IMR-90 (cell line): ENCODE data around the gene ARSB. TPM values are rescaled to one million over a fixed set of nuclear protein-coding genes. Genes with fewer than 3 reads are reported as not detected.

Experiments used
- ATAC-seq: fragments of 200-7000 bp; cut with Tn5 transposase; 2 replicates; pipeline ENCODE4 v1.9.1; 2020; ENCODE audit warnings: low read depth, mild to moderate bottlenecking, moderate library complexity
- BruUV-seq: library from RNA; stranded (reverse); fragments of 400-500 nt; replicated peaks from 2 replicates; lab custom pipeline; 2021; lab: Mats Ljungman, UMichigan
- CTCF ChIA-PET: fragments of 300-600 bp; formaldehyde crosslinking; extraction: SDS; loops from one replicate; lab custom pipeline; 2021; ENCODE audit warnings: antibody characterized with exemption; lab: Yijun Ruan, JAX
- POLR2A ChIA-PET: fragments of 300-600 bp; sonication (Branson Sonifier 250); formaldehyde crosslinking; loops from one replicate; lab custom pipeline; 2022; ENCODE audit warnings: antibody characterized with exemption; ENCODE audit not compliant: unreplicated experiment; lab: Charles Lee
- DNase-seq: peaks from one replicate; pipeline ENCODE4 v3.0.0; 2013
- H2AFZ ChIP-seq: replicated peaks from 2 replicates; pipeline ENCODE3; 2013; ENCODE audit warnings: low read length, mild to moderate bottlenecking; ENCODE audit not compliant: poor library complexity
- H2AK5ac ChIP-seq: 2 replicates; pipeline ENCODE4 v1.6.1; 2013; ENCODE audit warnings: low read depth, low read length, inconsistent platforms
- H2AK9ac ChIP-seq: replicated peaks from 2 replicates; pipeline ENCODE3; 2013; ENCODE audit warnings: mild to moderate bottlenecking, low read depth, low read length, moderate library complexity; ENCODE audit not compliant: poor library complexity
- H2BK120ac ChIP-seq: 2 replicates; pipeline ENCODE4 v1.6.1; 2013; ENCODE audit warnings: low read depth, low read length, inconsistent platforms
- H2BK15ac ChIP-seq: 3 replicates; pipeline ENCODE4 v1.6.1; 2013; ENCODE audit warnings: low read depth, low read length, inconsistent platforms
- H2BK20ac ChIP-seq: 2 replicates; pipeline ENCODE4 v1.6.1; 2013; ENCODE audit warnings: low read depth, mild to moderate bottlenecking, inconsistent platforms, low read length, moderate library complexity
- H2BK5ac ChIP-seq: 2 replicates; pipeline ENCODE4 v1.6.1; 2013; ENCODE audit warnings: mild to moderate bottlenecking, low read depth, low read length, inconsistent platforms; ENCODE audit not compliant: poor library complexity, severe bottlenecking
- H3K14ac ChIP-seq: replicated peaks from 2 replicates; pipeline ENCODE4 v1.6.1; 2013; ENCODE audit warnings: low read depth, low read length, inconsistent platforms
- H3K18ac ChIP-seq: 2 replicates; pipeline ENCODE4 v1.6.1; 2013; ENCODE audit warnings: low read depth, low read length, control low read depth
- H3K23ac ChIP-seq: 2 replicates; pipeline ENCODE4 v1.6.1; 2013; ENCODE audit warnings: low read depth, low read length, inconsistent platforms
- H3K27ac ChIP-seq: 2 replicates; pipeline ENCODE4 v1.5.1; 2013; ENCODE audit warnings: mild to moderate bottlenecking, control low read depth, low read length; ENCODE audit not compliant: insufficient read depth
- H3K27me3 ChIP-seq: 2 replicates; pipeline ENCODE4 v1.6.1; 2013; ENCODE audit warnings: low read length; ENCODE audit not compliant: control insufficient read depth, insufficient read depth
- H3K36me3 ChIP-seq: 2 replicates; pipeline ENCODE4 v1.6.1; 2013; ENCODE audit warnings: low read length, mixed read lengths; ENCODE audit not compliant: control insufficient read depth, insufficient read depth
- H3K4ac ChIP-seq: 2 replicates; pipeline ENCODE4 v1.6.1; 2013; ENCODE audit warnings: low read depth, low read length, inconsistent platforms
- H3K4me1 ChIP-seq: 2 replicates; pipeline ENCODE4 v1.6.1; 2013; ENCODE audit warnings: low read length, mixed read lengths; ENCODE audit not compliant: control insufficient read depth, insufficient read depth
- H3K4me2 ChIP-seq: 2 replicates; pipeline ENCODE4 v1.6.1; 2013; ENCODE audit warnings: low read depth, mild to moderate bottlenecking, control low read depth, low read length, moderate library complexity
- H3K4me3 ChIP-seq: 2 replicates; pipeline ENCODE4 v1.5.1; 2013; ENCODE audit warnings: low read depth, mild to moderate bottlenecking, control low read depth, low read length, moderate library complexity; ENCODE audit not compliant: insufficient read depth
- H3K56ac ChIP-seq: 2 replicates; pipeline ENCODE4 v1.6.1; 2013; ENCODE audit warnings: low read length, inconsistent platforms; ENCODE audit not compliant: insufficient read depth; ENCODE audit errors: extremely low read depth
- H3K79me1 ChIP-seq, 2 experiments: 2 replicates each; pipeline ENCODE4 v1.6.1; 2013; ENCODE audit warnings: low read length in 2 of 2, inconsistent platforms in 1 of 2, low read depth in 1 of 2
- H3K9ac ChIP-seq: 2 replicates; pipeline ENCODE4 v1.6.1; 2013; ENCODE audit warnings: low read depth, low read length, control low read depth
- H3K9me1 ChIP-seq: 2 replicates; pipeline ENCODE4 v1.6.1; 2013; ENCODE audit warnings: low read length, inconsistent platforms; ENCODE audit not compliant: insufficient read depth
- H3K9me3 ChIP-seq: 2 replicates; pipeline ENCODE4 v1.6.1; 2013; ENCODE audit warnings: low read length; ENCODE audit not compliant: control insufficient read depth, insufficient read depth
- H4K20me1 ChIP-seq: 2 replicates; pipeline ENCODE4 v1.6.1; 2013; ENCODE audit warnings: low read length, inconsistent platforms; ENCODE audit not compliant: insufficient read depth
- H4K5ac ChIP-seq: 2 replicates; pipeline ENCODE4 v1.6.1; 2013; ENCODE audit warnings: mild to moderate bottlenecking, low read depth, low read length, control low read depth
- H4K8ac ChIP-seq, 2 experiments: 2 replicates each; pipeline ENCODE4 v1.6.1; 2013; ENCODE audit warnings: low read depth in 2 of 2, low read length in 2 of 2, control low read depth in 1 of 2, inconsistent platforms in 1 of 2
- H4K91ac ChIP-seq: 2 replicates; pipeline ENCODE4 v1.6.1; 2013; ENCODE audit warnings: low read depth, low read length, inconsistent platforms; ENCODE audit not compliant: insufficient read depth
- CEBPB ChIP-seq: IDR thresholded peaks from 2 replicates; pipeline ENCODE4 v1.6.1; 2012; ENCODE audit warnings: low read depth, low read length, improper control_type of control experiment
- CHD1 ChIP-seq: IDR thresholded peaks from 2 replicates; pipeline ENCODE4 v1.6.1; 2012; ENCODE audit warnings: low read depth, low read length, improper control_type of control experiment
- FOS ChIP-seq: fragments of 150-350 bp; IDR thresholded peaks from 2 replicates; pipeline ENCODE4 v1.6.1; 2016; ENCODE audit warnings: low read depth, low read length
- MAFK ChIP-seq: IDR thresholded peaks from 2 replicates; pipeline ENCODE4 v1.6.1; 2012; ENCODE audit warnings: low read depth, low read length, improper control_type of control experiment
- MAZ ChIP-seq: IDR thresholded peaks from 2 replicates; pipeline ENCODE4 v1.6.1; 2012; ENCODE audit warnings: low read depth, mild to moderate bottlenecking, low read length, improper control_type of control experiment, moderate library complexity, borderline replicate concordance
- NFE2L2 ChIP-seq: fragments of 150-350 bp; IDR thresholded peaks from 2 replicates; pipeline ENCODE4 v1.6.1; 2016; ENCODE audit warnings: low read depth, mild to moderate bottlenecking, low read length
- POLR2A ChIP-seq: IDR thresholded peaks from 2 replicates; pipeline ENCODE4 v1.6.1; 2012; ENCODE audit warnings: mild to moderate bottlenecking, low read depth, low read length
- RAD21 ChIP-seq: IDR thresholded peaks from 2 replicates; pipeline ENCODE4 v1.6.1; 2012; ENCODE audit warnings: low read length, improper control_type of control experiment
- SMC3 ChIP-seq: fragments of 150-350 bp; IDR thresholded peaks from 2 replicates; pipeline ENCODE4 v1.6.1; 2016; ENCODE audit warnings: low read depth, mild to moderate bottlenecking, antibody characterized with exemption, low read length, moderate library complexity
- WGBS, 2 experiments: methylation state at CpG; one replicate each; pipeline versions ENCODE4 v1.1.5 to v1.1.7; 2013; ENCODE audit warnings: missing lambda C conversion rate in 2 of 2; ENCODE audit not compliant: insufficient read length in 1 of 2; ENCODE audit errors: extremely low coverage in 2 of 2; 5-methylcytosine and 5-hydroxymethylcytosine counted together
- dilution Hi-C: fragments of 300-500 bp; cut with HindIII; formaldehyde crosslinking; loops from one replicate; pipeline ENCODE4 v1.14.3; 2018; ENCODE audit warnings: low sequenced_read_pairs; ENCODE audit not compliant: unreplicated experiment
- in situ Hi-C: fragments of 300-500 bp; cut with MboI; formaldehyde crosslinking; loops from 3 replicates; pipeline ENCODE4 v1.14.3; 2019; ENCODE audit warnings: low sequenced_read_pairs, inconsistent platforms, mixed read lengths
- intact Hi-C: fragments of 100-400 bp; cut with micrococcal nuclease; formaldehyde crosslinking; loops from 2 replicates; pipeline ENCODE4 v1.10.0; 2022
- polyA plus RNA-seq, 3 experiments: library from polyadenylated mRNA; depleted of rRNA; stranded (reverse); fragments of >200 nt; gene quantifications; 2 replicates each; pipeline ENCODE4 v1.2.3, GENCODE V29; 2012; ENCODE audit warnings: low replicate concordance in 1 of 3
- total RNA-seq: library from RNA; depleted of rRNA; stranded (reverse); fragments of >200 nt; gene quantifications from 2 replicates; pipeline ENCODE4 v1.2.3, GENCODE V29; 2012
- TF ChIP-seq, protein P1 (sequence below): conservative IDR thresholded peaks from 2 replicates; pipeline ENCODE4 v1.5.1; 2012; ENCODE audit warnings: mild to moderate bottlenecking, low read depth, low read length, improper control_type of control experiment
- TF ChIP-seq, protein P2 (sequence below): fragments of 150-350 bp; IDR thresholded peaks from 2 replicates; pipeline ENCODE4 v1.6.1; 2016; ENCODE audit warnings: low read depth, mild to moderate bottlenecking, low read length, moderate library complexity, borderline replicate concordance

The ARSB gene
- total and polyA plus RNA-seq, 2 of the 4 experiments (the other 2 are of a cell fraction), result 16.0 to 16.3 TPM

- peaks cover 14% of the 10 kb centered on the region for H3K4me1 ChIP-seq
Observed at GRCh38 chr5:78799266-78800017, 185.7 kb downstream of the ARSB start.

More at GRCh38 chr5:78799266-78800017, 185.7 kb downstream of the ARSB start:
- Histone ChIP-seq H3K9me1 (0 out of 2 replicates have a peak, but pooled peaks cover 7% of the 10 kb centered on the region), H3K9ac (peak overlapping the region; percentile 21; the same call in 1 of the 2 replicates), H2AK5ac (peak overlapping the region; percentile 41), H3K27me3 (no peaks in the 10 kb centered on the region), H3K79me1 (peaks cover 0 to 3% of the 10 kb centered on the region in 2 experiments; a peak in 1 of 4 replicates), H2BK5ac (peak overlapping the region; percentile 11), H2AFZ (peak overlapping the region; percentile 55), H3K36me3 (no peaks in the 10 kb centered on the region), H3K27ac (no peak overlapping the region), H2BK15ac (peak overlapping the region; percentile 35; the same call in 2 of the 3 replicates), H3K18ac (peak overlapping the region; percentile 60; the same call in 1 of the 2 replicates), H3K9me3 (no peaks in the 10 kb centered on the region), H2BK20ac (peak overlapping the region; percentile 69; the same call in 1 of the 2 replicates), H3K14ac (peak overlapping the region; percentile 17), H4K20me1 (no peaks in the 10 kb centered on the region), H3K4me2 (peak overlapping the region; percentile 21; the same call in 1 of the 2 replicates), H2AK9ac (peak overlapping the region; percentile 10), H4K91ac (peak overlapping the region; percentile 54), H3K23ac (peak overlapping the region; percentile 6), H3K56ac (peak overlapping the region; percentile 30; the same call in 1 of the 2 replicates), H2BK120ac (peak overlapping the region; percentile 72), H3K4me3 (no peak overlapping the region), H4K8ac (peak overlapping the region in 1 of 2 experiments; percentile 62; a peak in 2 of 4 replicates), H4K5ac (peak overlapping the region; percentile 7; the same call in 1 of the 2 replicates), H3K4ac (peak overlapping the region; percentile 61)
- 0% methylated on average over 1 of the region's 6 CpGs; no CpG with 5 or more reads in 1 of the 2 experiments for WGBS, 2 experiments
- DNase-seq, result peak; percentile 67
- POLR2A ChIA-PET, result interaction anchor here (0.7 kb wide), 1 partner anchor 12 kb away, joined by 3 read pairs; no protein-coding TSS in a partner anchor
- intact Hi-C loops, result loop anchor here (2.0 kb wide), 1 partner anchor 161 kb away; no protein-coding TSS in a partner anchor
- in situ Hi-C loops, result no loop called here
- dilution Hi-C loops, result no loop called here
- CTCF ChIA-PET, result interaction anchor here (0.5 to 1.3 kb wide), 3 partner anchors 20 to 272 kb away, joined by 3 read pairs; no protein-coding TSS in a partner anchor
- no TSS peak for BruUV-seq
- ATAC-seq, result peak; percentile 83
- TF ChIP-seq RAD21 (0 out of 2 replicates have a peak, but pooled peaks have one; percentile 12), NFE2L2 (no peak), CHD1 (no peak), POLR2A (no peak), FOS (0 out of 2 replicates have a peak, but pooled peaks have one; percentile 34), SMC3 (0 out of 2 replicates have a peak, but pooled peaks have one; percentile 17), CEBPB (no peak), MAZ (no peak), MAFK (no peak)
- TF ChIP-seq, protein P1, sequence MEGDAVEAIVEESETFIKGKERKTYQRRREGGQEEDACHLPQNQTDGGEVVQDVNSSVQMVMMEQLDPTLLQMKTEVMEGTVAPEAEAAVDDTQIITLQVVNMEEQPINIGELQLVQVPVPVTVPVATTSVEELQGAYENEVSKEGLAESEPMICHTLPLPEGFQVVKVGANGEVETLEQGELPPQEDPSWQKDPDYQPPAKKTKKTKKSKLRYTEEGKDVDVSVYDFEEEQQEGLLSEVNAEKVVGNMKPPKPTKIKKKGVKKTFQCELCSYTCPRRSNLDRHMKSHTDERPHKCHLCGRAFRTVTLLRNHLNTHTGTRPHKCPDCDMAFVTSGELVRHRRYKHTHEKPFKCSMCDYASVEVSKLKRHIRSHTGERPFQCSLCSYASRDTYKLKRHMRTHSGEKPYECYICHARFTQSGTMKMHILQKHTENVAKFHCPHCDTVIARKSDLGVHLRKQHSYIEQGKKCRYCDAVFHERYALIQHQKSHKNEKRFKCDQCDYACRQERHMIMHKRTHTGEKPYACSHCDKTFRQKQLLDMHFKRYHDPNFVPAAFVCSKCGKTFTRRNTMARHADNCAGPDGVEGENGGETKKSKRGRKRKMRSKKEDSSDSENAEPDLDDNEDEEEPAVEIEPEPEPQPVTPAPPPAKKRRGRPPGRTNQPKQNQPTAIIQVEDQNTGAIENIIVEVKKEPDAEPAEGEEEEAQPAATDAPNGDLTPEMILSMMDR, result 0 out of 2 replicates have a peak, but pooled peaks have one; percentile 14
- TF ChIP-seq, protein P2, sequence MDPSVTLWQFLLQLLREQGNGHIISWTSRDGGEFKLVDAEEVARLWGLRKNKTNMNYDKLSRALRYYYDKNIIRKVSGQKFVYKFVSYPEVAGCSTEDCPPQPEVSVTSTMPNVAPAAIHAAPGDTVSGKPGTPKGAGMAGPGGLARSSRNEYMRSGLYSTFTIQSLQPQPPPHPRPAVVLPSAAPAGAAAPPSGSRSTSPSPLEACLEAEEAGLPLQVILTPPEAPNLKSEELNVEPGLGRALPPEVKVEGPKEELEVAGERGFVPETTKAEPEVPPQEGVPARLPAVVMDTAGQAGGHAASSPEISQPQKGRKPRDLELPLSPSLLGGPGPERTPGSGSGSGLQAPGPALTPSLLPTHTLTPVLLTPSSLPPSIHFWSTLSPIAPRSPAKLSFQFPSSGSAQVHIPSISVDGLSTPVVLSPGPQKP, result no peak
